NCI-H69 (cell line): ENCODE data around the gene TBC1D9.
"Not testable (repeated sequence)": the region's sequence is repeated elsewhere in the genome, so short reads cannot be mapped to it uniquely, and the experiment has no call there.

Source experiments
- DNase-seq: peaks from one replicate; lab custom pipeline; 2025; lab: John Stamatoyannopoulos, UW

The TBC1D9 gene

DNA sequence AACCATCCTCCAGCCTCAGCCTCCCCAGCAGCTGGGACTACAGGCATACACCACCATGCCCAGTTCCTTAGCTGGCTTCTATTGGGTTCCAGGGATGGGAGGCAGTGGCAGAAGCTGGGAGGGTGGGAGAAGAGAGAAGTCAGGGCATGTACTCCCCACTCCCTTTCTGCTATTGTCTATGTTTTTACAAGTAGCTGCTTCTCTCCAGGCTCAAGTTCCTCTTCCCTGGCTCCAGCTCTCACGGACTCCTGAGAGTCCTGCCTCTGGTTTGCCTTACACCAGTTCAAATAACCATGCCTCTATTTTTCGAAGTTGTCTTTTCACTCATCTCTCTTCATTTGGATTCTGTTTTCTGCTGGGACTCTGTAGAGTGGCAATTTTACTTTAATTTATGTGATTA lies 2.9 kb downstream of the TBC1D9 start:
- DNase-seq, result no peak

DNA sequence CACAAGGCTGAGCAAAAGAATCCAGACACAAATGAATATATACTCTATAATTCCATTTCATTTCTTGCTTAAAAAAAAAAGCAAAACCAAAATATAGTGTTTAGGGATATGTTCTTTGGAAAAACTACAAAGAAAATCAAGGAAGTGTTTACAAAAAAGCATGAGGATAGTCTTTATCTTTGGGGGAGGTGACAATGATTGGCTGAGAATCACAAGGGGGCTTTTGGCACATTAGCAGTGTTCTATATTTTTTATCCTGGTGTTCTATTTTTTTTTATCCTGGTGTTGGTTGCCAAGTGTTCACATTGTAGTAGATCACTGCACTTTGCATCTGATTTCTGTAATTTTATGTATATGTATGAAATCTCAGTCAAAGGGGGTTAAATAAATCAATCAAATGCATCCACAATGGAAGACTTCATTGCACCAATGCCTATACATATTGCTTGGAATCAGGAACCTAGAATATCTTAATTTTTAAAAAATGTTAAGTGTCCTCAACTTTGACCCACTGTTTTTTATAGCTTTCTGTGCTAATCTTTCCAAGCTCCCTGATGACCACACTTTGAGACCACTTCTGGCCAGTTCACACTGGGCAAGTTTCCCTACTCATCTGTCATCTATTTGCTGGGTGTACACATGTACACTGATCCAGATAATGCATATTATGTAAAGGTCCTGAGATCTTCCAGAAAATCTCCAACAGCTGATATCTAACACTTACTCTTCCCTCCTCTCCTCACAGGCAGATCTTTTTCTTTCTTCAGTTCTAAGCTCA lies 3.7 kb downstream of the TBC1D9 start:
- no peak for DNase-seq

DNA sequence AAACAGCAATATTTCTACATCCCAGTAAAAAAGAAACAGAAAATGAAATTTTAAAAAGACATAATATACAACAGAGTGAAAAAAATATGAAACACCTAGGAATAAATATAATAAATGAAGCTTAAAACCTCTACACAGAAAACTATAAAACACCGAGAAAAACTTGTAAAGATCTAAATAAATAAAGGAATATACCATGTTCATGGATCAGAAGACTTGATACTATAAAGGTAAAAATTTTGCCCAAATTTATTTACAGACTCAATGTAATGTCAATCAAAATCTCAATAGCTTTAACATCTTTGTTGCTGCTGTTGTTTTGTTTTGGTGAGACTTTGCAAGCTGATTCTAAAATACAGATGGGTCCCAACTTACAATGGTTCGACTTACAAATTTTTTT lies 5.7 kb downstream of the TBC1D9 start:
- no peak for DNase-seq

DNA sequence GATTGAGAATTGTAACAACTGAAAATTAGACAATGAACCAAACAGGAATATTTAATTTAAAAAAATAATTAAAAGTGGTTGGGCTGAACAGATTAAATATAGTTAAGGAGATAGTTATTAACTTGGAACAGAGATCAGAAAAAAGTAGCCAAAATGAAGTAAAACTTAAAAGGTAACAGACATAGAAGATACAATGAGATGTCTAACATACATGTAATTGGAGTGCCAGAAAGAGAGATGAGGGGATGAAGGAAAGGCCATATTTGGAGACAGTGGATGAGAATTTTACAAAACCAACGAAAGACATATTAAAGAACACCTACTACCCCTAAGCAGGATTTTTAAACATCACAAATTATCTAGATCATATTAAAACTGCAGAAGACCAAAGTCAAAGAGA lies 8.0 kb downstream of the TBC1D9 start:
- no peak for DNase-seq

DNA sequence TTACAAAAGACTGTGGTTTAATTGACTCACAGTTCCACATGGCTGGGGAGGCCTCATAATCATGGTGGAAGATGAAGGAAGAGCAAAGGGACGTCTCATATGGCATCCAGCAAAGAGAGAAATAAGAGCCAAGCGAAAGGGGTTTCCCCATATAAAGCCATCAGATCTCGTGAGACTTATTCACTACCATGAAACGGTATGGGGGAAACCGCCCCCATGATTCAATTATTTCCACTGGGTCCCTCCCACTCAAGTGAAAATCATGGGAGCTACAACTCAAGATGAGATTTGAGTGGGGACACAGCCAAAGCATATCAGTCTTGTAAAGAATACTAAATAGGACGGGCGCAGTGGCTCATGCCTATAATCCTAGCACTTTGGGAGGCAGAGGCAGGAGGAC lies 9.6 kb downstream of the TBC1D9 start:
- not testable (repeated sequence) for DNase-seq

DNA sequence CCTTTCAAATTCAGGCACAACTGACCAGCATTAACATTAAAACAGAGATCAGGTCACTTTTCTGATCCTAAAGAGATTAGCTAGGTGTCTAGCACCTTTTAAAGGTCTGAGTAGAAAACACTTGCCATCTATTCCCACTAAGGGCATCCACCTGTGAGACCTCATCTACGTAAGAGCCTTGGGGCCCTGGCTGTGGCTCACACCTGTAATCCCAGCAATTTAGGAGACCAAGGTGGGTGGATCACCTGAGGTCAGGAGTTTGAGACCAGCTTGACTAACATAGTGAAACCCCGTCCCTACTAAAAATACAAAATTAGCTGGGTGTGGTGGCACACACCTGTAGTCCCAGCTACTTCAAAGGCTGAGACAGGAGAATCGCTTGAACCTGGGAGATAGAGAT lies 11.8 kb downstream of the TBC1D9 start:
- no peak for DNase-seq

DNA sequence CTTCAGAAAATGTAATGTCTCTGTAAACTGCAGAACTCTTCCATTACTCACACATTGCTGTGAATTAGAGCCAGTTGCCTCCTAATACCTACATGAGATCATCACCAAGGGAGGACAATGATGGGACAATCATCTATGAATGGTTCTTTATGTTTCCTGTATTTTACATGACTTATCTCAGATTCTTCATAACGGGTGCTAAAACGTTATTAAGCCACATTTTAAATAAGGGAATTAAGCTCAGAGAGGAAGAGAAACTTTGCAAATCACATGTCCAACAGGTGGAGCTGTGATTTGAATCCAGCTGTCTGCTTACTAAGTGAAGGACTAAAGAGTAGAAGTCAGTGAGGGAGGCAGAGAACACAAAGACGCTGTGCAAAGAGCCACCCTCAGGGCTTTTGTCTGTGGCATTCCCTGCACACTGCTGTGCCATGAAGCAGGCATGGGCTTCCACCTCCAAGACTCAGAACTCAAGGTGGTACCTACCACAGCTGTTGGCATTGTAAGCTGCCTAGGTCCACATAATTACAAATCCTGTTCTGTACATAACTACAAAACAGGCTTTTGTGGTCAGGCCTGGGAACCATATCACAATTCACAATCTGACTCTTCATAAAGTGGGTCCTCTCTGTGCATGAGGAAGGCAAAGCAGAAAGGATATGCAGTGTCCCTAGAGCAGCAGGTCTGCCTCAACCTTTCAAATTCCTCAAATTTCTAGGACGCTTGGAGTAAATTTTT lies 12.8 kb downstream of the TBC1D9 start:
- DNase-seq, result peak; percentile 85

DNA sequence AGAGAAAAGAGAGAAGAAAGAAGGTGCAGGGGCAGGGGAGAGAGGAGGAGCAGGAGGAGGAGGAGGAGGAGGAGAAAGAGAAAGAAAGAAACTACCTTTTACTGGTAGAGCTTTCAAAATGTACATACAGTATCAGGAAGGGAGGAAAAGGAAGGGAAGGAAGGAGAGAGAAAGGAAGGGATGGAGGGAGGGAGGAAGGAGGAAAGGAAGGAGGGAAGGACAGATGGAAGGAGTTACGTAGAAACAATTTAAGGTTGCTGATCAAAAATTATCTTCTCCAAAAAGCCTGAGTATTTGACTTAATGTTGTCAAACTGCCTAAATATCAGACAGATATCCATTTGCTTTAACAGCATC lies 13.4 kb downstream of the TBC1D9 start:
- DNase-seq, result no peak

DNA sequence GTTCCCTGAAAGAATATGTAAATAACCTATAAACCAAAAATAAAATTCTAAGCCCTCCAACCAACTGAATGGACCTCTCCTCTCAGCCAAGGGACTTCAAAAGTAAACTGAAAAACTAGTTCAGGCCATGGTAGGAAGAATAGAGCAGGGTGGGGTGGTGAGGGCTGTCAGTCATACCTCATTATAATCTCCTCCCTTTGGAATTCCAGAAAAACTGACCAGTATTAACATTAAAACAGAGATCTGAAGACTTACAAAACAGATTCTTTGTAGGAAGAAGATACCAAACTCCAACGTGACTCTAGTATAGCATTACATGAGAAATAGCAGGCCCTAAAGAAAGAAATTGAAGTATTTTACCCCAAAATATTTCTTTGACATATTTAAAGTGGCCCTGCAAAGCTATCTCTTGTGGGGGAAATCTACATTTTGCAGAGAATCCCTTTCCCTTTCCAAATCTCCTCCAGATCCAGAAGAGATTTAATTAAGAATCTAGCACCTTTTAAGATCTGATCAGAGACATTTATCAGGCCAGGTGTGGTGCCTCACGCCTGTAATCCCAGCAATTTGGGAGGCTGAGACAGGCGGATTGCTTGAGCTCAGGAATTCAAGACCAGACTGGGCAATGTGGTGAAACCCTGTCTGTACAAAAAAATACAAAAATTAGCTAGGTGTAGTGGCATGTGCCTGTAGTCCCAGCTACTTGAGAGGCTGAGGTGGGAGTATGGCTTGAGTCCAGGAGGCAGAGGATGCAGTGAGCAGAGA lies 15.1 kb downstream of the TBC1D9 start:
- no peak for DNase-seq

DNA sequence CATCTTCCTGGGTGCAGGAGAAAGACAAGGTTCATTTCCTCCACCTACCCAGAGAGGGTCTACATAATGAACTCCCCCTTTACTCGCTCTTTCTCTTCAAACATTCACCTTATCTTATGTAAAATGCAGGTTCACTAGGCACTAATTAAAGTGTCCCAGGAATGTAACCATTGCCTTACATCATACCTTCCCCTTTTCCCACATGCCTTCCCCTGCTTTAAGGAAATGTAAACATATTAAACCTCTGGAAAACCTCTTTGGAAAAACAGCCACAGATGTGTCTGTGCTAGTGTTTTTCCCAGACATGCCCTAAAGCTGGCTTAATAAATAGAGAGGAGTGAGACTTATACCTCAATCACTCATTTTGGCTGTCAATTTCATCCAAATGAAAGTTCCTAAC lies 15.8 kb downstream of the TBC1D9 start:
- peak; percentile 17 for DNase-seq

DNA sequence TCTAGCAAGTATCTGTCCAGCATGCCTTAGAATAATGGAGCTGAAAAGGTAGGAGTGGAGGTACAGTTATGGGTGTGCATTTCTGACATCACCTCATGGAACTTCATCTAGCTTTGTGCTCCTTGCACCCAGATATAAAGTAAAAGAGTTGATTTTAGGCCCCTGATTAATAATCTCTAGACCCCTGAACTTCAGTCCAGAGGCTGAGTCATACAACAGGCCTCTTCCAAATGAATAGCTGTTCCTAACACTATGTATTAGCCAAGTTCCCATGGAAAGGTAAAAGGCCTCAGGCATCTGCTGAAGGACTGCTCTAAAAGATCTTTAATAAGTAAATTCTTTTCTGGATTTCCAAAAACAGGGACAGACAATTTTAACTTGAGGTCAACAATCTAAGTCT lies 16.2 kb downstream of the TBC1D9 start:
- DNase-seq, result no peak

DNA sequence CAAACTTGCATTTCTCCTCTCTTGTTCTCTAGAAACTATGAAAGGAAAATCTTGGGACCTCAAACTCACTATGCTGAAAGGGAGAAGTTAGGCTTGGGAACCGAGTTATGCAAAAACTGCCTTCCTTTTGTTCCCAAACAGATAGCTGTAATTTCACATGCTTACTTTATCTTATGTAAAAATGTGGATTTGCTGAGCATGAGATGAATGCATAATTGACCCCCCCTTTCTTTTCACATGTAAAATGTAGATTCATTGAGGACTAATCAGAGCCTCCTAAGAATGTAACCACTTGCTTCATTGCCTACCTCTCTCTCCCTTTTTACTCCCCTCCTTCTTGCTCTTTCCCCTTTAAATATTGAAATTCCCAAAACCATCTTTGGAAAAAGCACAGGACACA lies 18.0 kb downstream of the TBC1D9 start:
- DNase-seq, result no peak

DNA sequence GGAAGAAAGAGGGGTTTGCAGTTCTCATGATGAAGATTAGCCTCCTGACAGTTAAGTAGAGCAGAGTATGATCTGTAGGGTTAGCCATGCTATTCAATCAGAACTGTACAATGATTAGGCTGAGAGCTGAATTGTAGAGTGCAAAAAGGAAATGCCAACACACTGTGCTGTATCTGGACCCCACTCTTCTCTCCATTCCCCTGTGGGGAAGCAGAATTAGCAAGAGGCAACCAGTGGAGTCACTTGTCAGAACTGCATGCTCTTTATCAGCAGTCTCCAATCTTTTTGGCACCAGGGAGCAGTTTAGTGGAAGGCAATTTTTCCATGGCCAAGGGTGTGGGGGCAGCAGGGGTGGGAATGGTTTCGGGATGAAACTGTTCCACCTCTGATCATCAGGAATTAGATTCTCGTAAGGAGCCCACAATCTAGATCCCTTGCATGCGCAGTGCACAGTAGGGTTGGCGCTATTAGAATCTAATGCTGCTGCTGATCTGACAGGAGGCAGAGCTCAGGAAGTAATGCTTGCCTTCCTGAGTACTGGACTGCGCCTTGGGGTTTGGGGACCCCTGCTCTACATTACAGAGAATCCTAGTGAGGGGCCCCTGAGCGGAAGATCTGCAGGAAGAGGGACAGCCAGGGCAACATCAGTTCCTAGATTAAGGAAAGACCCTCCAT lies 19.4 kb downstream of the TBC1D9 start:
- DNase-seq, result no peak

DNA sequence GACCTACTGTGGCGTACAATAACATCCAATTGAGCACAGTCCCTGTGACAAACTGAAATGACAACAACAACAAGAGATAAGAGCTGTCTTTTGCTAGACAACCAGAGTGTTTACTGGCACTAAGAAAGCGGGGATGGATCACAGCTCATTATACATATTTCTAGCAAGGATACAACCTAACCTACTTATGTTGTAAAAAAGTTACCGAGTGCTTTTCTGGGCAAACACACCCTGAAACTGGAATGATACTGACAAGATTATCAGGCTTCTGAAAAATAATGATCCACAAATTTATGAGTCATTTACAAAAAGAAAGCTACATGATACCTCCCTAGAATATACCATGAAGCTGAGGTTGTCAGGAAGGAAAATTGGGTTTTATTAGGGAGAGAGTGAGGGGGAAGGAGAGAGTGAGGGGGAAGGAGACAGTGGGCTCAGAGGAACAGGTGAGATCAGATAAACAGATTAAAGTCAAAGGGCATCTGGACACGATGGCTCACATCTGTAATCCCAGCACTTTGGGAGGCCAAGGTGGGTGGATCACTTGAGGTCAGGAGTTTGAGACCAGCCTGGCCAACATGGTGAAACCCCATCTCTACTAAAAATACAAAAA lies 20.3 kb downstream of the TBC1D9 start:
- no peak for DNase-seq

DNA sequence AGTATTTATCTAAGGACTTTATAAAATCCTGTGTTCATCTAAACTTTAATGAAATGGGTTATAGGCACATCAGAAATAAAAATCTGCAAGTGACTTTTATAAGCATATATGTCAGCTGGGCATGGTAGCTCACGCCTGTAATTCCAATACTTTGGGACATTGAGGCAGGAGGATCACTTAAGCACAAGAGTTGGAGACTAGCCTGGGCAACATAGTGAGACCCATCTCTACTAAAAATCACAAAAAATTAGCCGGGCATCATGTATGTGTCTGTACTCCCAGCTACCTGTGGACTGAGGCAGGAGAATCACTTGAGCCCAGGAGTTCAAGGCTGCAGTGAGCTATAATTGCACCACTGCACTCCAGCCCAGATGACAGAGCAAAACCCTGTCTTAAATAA lies 20.9 kb downstream of the TBC1D9 start:
- no peak for DNase-seq

DNA sequence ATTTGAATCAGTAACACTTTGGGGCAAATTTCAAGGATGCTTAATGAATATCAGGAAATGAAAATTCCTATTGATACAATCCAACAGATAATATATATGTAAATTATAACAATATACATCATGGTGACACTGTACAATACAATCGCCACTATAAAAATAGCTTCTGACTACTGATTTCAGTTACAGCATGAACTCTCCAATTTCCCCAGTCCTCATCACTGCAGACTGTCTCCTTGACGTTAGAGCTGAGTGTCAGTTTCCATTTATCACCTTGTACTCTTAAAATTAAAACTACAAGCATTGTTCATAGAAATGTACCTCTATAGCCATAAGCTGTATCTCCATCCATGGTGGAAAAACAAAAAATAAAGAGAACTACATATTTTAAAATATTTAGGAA lies 23.4 kb downstream of the TBC1D9 start:
- no peak for DNase-seq

DNA sequence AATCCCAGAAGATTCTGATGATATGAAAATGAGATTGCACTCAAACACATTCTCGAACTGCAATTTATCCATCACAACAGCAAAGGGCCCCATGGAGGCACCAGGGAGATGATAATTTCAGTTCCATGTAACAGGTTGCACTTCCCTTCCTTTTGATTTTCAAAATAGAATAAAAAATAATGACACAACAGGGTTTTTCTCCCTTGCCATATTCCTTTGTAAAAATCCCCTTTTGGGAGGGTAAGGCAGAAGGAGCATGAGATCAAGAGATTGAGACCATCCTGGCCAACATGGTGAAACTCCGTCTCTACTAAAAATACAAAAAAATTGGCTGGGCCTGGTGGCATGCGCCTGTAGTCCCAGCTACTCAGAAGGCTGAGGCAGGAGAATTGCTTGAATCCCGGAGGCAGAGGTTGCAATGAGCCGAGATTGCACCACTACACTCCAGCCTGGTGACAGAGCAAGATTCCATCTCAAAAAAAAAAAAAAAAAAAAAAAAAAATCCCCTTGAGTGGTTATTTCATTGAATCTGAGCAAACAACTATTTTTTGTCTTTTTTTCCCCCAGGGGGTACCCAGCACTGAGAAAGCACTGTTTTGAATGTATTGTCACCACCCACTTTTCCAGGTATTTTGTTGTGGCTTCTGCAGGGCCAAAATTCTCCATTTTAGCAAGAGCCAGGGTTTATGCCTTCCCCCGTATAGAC lies 26.7 kb downstream of the TBC1D9 start:
- DNase-seq, result no peak

DNA sequence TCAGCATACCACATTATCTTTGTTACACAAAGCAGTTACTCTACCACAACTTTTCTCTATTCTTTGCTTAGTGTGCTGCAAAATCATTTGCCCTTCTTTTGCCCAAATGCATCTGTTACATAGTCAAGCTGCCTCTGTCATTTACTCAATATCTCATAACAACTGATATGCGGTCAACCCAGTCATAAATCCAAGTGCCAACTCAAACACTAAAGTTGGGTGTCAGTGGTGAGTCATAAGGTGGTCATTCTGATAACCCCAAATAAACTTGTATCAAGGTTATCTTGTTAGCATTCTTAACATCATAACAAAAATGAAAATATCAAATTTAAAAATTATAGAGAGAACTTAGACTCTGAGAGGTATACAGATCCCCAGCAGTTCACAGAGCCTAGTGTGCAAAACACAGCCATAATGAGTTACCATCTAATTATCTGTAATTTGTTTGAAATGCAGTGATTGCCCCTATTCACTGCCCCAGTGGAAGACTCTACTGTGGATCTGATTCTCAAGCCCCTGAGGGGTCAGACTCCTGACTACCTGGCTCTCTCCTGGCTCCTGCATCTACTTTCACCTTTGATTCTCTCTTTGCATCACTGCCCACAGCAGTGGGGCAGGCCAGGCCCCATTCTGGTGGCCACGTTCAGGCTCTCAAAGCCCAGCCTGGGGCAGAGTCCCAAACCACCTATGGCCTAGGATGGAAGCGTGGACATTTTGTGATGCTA lies 29.2 kb downstream of the TBC1D9 start:
- peak; percentile 87 for DNase-seq

DNA sequence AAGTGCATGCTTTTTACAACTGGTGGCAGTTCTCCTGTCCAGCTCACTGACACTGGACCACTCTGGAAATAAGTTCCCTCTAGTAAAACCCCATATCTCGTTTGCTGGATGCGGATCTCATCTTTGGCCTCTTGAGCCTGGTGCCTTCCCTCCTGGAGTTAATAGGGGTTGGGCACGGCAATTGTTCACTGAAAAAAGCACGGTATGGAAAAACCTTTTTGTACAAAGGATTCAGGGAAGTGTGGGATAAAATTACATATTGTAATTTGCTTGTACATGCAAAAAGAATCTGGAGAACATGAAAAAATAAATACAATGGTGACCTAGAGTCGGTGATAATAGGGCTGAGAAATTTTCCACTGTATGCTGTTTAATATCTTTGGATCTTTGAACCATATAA lies 30.6 kb downstream of the TBC1D9 start:
- no peak for DNase-seq

DNA sequence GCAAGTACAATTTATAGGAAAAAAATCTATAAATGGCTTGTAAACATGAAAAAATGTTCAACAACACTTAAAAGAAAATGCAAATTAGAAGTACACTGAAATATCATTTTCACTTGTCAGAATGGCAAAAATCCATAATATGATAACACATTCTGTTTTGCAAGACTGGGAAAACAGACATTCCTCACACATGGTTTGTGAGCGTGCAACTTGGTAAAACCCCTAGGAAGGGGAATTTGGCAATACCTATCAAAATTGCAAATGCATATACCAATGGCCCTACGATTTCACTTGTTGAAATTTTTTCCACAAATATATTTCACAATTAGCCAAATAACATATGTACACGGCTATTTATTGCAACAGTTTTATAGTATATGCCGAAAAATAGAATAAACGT lies 31.4 kb downstream of the TBC1D9 start:
- no peak for DNase-seq
